Kidney tubule cell (primary cell): ENCODE results near the gene MYL12B.

ENCODE experiments used
- DNase-seq: peaks from one replicate; pipeline ENCODE4 v3.0.0-alpha.2; 2018; ENCODE audit warnings: low spot score

Gene MYL12B

DNA sequence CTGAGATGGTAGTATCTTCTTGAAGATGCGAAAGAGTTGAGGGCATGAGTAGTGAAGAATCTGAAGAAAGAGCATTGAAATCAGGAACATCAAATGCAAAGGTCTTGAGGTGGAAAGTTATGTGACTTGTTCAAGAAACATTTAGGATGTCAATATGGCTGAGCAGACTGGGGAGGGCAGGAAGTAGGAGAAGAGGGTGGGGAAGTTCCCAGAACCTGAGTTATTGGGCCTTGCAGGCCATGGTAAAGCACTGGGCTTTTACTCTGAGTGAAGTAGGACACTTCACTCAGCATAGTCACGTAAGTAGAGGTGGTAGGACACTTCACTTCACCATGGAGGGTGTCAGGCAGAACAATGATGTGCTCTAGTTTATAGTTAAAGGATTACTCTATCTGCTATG, 26.1 kb upstream of the MYL12B start:
- no peak for DNase-seq

DNA sequence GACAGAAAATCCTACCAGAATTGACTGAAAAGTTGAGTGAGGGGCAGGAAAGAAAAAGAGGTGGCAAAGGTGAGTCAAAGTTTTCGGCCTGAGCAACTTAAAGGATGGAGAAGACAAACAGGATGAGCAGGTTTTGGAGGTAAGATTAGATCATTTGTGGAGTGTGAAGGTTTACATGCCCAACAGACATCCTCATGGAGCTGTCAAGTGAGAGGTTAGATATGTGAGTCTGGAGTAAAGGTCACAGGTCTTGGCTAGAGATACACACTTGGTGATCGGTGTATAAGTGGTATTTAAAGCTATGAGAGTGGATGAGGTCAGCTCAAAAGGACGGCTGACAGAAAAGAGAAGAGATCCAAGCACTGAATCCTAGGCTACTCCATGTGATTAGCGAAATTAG, 25.5 kb upstream of the MYL12B start:
- DNase-seq = no peak

DNA sequence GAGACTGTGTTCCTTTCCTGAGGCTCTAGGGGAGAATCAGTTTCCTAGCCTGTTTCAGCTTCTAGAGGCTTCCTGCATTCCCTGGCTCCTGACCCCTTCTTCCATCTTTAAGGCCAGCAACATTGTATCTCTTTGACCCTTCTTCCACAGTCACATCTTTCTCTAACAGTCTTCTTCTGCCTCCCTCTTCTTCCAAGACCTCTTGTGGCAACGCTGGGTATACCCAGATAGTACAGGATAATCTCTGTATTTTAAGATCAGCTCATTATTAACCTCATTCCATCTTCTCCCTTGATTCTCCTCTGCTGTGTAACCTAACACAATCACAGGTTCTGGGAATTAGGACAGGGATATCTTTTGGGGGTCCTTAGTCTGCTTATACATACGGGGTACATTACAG, 23.2 kb upstream of the MYL12B start:
- no peak for DNase-seq

DNA sequence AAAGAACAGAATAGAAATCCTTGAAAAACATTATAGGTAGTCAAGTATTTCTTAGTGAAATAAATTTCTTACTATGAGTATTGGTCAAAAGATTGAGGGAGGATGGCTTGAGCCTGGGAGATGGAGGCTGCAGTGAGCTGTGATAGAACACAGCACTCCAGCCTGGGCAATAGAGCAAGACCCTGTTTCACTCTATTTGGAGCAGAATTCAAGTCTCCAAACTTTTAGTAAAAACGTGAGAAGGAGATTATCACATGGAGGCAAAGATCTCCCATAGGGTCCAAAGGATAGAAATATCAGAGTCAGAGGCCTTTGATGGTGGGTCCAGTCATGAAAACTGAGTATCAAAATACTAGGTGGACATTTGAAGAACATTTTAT, 16.8 kb upstream of the MYL12B start:
- no peak for DNase-seq

DNA sequence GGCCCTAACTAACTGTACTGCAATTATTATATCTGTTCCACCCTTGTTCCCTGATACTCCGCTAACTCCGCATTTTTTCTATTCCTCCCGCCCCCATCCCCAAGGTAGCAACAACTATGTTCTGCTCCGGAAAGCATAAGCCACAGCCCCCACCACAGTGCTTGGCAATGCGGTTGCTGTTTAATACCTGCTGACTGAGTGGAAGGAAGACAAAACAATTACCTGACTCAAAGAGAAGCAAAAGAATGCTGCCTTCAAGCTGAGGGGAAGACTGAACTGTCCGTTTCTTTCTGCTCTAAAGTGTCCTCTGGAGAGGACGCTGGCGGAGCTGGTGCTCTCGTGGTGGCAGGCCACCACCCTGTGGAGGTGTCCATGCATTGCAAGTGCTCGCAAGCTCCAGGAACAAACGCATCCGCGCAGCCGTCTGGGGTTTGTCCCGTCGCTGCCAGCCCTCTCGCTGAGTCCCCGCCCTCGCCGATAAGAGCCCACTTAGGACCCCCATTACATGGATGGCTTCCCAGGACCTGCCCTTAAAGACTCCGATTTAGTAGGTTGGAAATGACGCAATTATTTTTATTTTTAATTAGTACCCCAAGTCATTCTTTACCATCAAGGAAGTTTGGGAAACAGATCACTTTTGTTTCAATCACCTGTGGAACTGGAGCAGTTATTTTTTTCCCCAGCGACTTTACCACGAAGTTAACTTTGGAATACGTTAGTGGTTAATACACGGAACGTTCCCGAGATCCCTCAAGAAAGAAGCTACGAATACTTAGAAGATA, 15.9 kb upstream of the MYL12B start:
- peak; percentile 94 for DNase-seq

DNA sequence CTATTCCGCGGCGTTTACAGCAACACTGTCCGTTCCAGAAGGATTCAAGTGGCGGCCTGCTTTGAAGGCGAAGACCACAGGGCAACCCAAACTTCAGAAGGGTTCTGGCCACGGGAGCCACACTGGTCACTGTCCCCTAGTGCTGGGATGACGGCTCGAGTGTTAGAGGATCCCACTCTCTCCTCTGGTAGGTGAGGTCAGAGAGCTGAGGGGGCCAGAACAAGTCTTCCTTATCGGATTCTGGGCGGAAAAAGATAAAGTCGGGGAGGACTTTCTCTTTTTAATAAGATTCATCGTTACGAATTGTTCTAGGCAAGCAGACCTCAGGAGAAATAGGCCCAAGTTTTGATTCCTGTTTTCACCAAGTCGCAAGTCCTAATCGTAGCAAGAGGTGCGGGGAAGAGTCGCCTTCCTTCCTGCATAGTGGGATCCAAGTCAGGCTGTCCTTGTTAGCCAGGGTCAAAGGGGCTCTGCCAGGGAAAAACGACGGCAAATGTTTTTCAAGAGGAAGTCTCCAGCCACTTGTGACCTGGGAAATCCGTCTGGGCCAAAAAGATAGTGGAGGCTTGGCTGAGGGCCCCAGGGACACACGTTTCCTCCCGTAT, 15.2 kb upstream of the MYL12B start:
- no peak for DNase-seq

DNA sequence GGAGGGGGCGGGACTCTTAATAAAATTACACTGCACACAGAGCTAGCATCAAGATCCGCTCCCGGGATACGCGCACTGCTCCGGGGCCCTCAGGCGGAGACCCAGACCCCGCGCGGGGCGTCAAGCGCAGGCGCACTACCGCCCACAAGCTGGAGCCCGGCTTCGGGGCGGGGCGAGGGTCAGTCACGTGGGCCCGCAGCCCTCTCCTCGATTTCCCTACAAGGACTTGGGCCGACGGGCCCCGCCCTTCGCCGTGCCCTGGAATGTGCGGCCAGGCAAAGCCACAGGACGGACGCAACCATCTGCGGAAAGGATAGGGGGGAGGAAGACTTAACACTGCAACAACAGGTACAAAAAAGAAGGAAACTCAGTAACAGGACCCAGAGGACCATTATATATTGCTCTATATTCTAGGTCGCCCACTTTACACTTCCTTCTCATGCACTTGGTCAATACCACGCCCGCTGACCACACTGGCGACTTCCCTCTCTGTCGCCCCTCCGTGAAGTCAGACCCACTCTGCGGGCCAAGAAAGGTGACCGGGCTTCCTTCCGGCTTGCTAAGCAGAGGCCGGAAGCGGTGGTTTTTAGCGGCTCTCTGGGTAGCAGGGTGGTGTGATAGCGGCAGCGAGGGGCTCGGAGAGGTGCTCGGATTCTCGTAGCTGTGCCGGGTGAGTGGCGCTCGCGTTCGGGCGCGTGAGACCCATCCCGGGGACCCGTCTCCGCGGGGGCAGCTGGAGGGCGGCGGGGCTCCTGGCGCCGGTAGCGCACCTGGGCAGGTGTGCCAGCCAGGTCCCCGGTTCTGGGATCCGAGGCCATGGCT, 14.5 kb upstream of the MYL12B start, which contains the start of gene MYL12A:
Gene MYL12A (plus strand): TSS at position 562 of the 822 bp plus-strand sequence. CDS start 5,447 bp downstream, outside the sequence.
- peak; percentile 99 for DNase-seq

DNA sequence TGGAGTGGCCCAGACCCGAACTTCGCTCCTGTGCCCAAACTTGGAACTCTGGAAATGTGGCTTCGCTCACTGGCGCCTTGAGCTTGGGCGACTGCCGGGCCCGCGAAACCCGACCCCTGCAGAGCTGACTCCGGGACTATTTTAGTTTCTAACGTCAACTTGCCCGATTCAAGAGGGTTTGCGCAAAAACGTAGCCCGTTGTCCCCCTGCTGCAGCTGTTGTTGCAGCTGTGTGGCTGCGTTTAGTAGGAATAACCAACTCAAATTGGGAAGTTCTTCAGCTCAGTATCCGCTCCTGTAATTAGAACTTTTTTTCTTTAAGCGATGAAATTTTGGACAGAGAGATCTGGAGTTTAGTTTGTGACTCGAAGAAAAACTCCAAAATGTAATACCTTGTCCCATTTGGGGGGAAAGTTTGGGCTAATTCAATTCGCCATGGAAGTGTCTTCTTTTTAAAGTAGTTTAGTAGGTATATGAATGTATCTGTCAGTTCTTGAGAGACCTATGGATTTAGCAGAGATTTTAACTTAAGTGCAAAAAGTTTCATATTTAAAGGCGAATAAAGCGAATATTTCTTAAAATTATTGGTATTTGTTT, 13.8 kb upstream of the MYL12B start:
- DNase-seq = no peak

DNA sequence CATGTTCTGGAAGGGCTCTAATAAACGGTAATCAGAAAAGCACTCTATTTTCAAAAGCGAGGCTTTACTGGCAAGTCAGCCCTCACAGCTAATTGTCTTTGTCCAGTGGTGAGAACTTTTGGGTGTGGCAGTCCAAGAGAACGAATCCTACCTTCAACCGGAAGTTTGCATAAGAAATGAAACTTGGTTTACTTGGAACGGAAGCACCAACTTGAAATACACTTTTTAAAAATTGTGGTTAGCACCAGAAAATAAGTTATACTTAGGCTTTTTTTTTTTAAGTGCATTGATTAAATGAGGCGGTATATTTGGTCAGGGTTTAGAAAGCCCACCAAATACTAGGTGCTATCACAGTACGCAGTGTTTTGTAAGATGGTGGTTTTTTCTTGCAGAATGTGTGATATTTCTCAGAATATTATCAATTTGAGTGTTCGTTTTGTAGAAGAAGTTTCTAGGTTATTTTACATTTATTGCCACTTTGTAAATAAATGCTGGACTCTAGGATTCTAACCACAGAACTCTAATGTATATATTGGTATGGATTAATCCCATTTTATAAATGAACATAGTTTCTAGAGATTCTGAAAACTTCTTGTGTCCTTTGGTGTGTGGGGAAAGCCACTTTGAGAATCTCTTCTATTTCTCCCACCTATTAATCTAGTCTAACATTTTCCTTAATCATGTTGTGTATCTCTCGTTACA, 13.1 kb upstream of the MYL12B start:
- peak; percentile 76 for DNase-seq

DNA sequence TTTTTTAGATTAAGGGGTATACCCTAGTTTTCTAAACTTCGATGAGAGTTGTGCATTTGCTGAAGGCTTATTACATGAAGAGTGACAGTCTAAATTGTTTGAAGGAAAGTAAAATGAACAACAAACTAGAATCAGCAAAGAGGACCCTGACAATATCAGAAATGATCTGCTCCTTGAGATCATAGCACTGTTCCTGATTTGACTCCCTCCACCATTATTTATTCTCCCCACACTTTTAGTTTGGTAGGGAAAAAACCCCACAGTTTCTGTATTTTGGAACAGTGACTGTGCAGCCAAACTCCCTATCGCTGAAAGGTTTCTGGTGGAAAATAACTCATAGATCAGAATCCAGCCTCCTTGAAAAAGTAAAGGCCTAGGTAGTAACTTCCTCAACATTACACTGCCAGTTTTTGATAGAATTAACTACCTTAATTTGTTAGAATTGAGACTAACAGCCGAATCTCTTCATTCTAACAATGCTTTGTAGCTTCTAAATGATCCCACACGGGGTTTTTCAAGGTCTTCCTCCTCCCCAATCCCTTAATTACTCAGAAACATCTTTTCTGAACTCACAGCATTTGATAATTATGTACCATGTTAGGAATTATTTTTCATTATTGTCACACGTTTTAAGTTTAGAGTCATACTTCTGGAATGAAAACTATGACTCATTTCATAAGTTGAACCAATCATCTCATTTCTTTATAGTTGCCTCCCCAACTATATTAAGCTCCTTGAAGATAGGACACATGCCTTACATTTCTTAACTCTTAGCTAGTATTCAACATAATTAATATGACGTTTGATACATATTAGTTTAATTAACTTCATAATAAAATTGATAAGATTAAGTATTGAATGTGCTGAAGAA, 11.5 kb upstream of the MYL12B start:
- DNase-seq = peak; percentile 83

DNA sequence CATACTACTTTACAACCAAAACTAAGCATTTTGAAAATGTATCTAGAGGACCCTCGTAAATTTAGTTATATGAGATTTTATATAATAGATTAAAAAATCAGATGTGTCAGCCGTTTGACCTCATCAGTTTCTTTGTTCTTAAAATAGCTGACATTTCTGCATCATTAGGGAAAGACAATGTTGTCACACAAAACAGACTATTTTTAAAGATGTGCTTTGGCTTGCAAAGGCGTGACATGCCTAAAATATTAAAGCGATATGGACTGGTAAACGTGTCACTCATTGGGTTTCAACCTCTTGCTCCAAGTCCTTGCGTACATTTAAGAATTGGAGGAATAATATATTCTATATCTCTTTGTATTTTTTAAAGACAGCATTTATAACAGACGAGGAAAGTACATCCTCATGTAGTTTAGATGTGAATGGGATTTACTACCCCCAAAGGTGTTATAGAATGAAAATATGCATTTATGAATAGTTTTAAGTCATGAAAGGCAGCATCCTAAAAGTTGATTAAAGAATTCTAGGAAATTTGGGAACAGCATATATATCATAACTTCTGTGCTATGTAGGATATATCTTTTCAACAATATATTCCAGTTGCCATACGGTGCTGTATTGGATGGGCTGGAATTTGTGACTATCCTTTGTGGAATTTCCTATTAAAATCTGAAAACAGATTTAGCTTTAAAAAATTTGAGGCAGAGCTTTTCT, 10.5 kb upstream of the MYL12B start:
- DNase-seq = peak; percentile 30

DNA sequence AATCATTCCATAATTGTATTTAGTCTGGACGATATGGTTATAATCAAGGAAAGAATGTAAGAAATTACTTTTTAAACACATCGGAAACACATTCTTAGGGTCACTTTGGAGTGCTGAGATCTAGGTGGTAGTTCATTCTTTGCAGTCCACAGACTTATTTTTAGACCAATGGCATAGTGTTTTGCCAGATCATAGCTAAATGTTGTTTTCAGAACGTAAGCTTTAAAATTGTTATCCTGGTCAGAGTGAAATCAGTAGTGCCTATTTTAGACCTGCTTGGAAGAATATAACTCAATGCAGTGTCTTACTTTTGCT, 10.0 kb upstream of the MYL12B start:
- no peak for DNase-seq

DNA sequence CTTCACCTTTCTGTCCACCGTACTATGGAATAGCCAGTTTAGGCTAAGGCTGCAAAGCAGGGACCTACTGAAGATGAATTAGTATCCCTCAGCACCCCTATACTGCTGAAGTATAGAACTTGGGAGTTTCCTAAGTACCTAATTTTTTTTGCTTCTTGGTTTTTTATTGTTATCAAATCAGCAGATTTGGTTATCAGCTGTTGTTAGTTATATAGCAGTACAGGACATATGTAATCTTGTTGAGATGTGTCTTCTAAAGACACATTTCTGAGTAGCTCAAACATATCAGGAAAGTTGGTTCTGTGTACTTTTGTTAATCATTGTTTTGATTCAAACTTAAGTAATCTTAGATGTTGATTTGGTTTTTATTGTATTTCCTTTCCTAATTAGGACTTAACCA, 9.1 kb upstream of the MYL12B start:
- DNase-seq = no peak

DNA sequence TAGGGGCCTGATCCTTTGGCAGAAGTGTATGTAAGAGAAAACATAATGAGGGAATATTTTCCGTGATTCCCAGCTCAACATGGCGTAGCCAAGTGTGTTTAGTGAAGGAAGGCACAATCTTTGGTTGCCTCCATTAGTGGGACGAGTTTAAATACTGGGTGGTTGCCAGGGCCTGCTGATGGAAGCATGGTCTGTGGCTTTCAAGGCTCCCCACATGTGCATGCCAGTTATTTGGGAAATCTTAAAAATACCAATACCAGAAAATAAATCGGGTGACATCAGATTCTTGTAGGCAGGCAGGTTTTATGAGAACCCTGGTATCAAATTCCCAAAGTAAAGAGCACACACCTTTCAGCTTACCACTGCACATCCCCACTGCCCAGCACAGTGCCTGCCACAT, 7.2 kb upstream of the MYL12B start:
- DNase-seq = no peak

DNA sequence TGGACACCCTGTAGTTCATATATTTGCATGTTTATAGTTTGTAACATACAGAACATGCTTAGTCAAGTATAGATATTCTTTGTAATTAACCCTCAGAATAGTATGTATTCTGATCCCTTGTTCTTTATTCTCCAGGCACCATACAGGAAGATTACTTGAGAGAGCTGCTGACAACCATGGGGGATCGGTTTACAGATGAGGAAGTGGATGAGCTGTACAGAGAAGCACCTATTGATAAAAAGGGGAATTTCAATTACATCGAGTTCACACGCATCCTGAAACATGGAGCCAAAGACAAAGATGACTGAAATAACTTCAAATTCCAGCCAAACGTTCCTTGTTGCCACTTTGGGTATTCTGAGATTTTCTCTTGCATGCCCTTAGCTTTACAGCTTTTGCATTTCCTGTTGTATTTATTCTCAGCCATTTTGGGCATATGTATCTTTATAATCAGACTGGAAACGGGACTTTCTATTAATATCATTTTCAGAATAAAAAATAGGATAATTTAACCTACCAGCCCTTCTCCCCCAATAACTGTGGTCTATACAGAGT, 6.2 kb upstream of the MYL12B start:
- no peak for DNase-seq

DNA sequence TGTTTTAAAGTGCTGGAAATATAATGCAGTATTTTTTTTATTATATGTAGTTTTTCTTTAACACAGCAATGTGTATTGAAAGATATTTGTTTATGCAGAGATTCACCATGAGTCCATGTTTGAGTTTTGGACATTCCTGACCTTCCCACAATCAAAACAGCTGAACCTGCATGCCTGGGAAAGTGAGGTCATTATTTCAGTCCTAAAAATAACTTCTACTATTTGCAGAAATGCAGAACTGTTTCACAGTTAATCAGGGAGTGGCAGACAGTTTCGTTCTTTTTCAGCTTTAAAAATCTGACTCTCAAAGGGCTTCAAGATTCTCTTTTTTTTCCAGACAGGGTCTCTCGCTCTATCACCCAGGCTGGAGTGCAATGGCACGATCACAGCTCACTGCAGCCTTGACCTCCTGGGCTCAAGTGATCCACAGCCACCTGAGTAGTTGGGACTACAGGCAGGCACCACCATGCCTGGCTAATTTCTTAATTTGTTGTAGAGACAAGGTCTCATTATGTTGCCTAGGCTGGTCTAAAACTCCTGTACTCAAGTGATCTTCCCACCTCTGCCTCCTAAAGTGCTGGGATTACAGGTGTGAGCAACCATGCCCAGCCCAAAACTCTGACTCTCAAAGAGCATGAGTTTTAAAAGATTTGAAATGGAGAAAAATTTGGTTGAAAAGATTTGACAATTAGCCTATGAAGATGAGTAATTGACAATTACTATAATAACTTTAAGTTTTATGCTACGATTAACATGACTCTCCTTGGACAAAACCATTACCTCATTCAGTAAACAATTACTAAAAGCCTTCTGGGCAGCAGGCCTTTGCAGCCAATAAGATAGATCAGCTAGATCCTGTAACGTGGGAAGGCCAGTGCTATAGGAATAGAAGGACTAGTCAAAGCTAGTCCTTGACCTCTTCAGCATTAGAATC, 5.0 kb upstream of the MYL12B start:
- peak; percentile 76 for DNase-seq

DNA sequence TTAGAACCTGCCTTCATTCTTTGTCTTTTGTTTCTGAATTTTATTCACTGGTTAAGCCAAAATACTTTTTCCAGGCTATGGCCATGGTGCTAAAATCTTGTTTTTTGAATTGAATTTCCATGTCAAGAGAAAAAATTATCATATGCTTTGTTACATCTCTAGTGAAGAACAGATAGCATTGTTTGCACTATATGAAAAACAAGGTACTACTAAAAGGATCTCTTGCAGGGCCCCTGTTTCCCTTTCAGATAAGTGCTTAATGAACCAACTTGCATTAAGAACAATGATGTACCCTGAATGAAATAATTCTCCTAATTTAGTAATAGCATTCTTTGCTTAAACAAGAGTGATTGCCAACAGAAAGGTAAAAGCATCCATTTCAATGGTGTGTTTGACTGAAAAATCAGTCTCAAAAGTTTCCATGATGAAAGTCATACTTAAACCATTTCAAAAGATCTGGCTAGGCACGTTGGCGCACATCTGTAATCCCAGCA, 4.3 kb upstream of the MYL12B start:
- no peak for DNase-seq

DNA sequence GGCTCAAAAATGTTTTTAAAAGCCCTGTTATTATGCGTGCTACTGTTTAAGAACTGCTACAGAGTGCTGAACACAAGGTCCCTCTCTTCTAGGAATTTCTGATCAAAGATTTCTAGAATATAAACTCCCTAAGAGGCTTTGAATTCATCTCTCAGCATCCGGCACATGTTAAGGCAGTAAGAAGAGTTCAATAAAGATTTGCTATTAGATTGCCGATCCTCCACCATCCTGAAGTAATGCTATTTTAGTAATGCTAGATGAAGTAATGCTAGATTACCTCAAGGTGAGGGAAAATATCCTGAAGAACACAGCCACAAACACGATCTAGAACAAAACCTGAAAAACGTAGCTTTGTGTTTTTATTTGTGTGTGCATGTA, 949 bp upstream of the MYL12B start:
- DNase-seq = no peak
